Measurements from ENCODE around the gene PDE8A. TPM values are rescaled to one million over a fixed set of nuclear protein-coding genes. Genes with fewer than 3 reads are reported as not detected.
"Not testable (repeated sequence)": the region's sequence is repeated elsewhere in the genome, so short reads cannot be mapped to it uniquely, and the experiment has no call there.

The PDE8A gene
- polyA plus RNA-seq, 4 donors, result 37.4 to 49.2 (median 42.2) TPM

- no peak for DNase-seq (ENCODE audit: low read depth in 4 of 4, low spot score in 3 of 4)
Measured at GRCh38 chr15:84987949-84988624, 6.4 kb downstream of the PDE8A start.

GRCh38 chr15:84988909-84989644, 7.4 kb downstream of the PDE8A start:
- DNase-seq (ENCODE audit: low read depth in 4 of 4, low spot score in 3 of 4), result no peak

- no peak for DNase-seq (ENCODE audit: low read depth in 4 of 4, low spot score in 3 of 4)
Measured at GRCh38 chr15:84990507-84990906, 8.9 kb downstream of the PDE8A start.

- no peak for DNase-seq (ENCODE audit: low read depth in 4 of 4, low spot score in 3 of 4)
Measured at GRCh38 chr15:84991014-84991712, 9.5 kb downstream of the PDE8A start.

GRCh38 chr15:84992157-84992944, 10.7 kb downstream of the PDE8A start:
- DNase-seq (ENCODE audit: low read depth in 4 of 4, low spot score in 3 of 4), result no peak

GRCh38 chr15:84996055-84996454, 14.4 kb downstream of the PDE8A start:
- no peak for DNase-seq (ENCODE audit: low read depth in 4 of 4, low spot score in 3 of 4)

- not testable (repeated sequence) for DNase-seq (ENCODE audit: low read depth in 4 of 4, low spot score in 3 of 4)
Measured at GRCh38 chr15:84996714-84997113, 15.1 kb downstream of the PDE8A start.

GRCh38 chr15:84997214-84997613, 15.6 kb downstream of the PDE8A start:
- DNase-seq (ENCODE audit: low read depth in 4 of 4, low spot score in 3 of 4), result not testable (repeated sequence)

- no peak for DNase-seq (ENCODE audit: low read depth in 4 of 4, low spot score in 3 of 4)
Measured at GRCh38 chr15:85000189-85000864, 18.7 kb downstream of the PDE8A start.

- DNase-seq (ENCODE audit: low read depth in 4 of 4, low spot score in 3 of 4), result no peak
Measured at GRCh38 chr15:85000937-85001336, 19.3 kb downstream of the PDE8A start.

- no peak for DNase-seq (ENCODE audit: low read depth in 4 of 4, low spot score in 3 of 4)
Measured at GRCh38 chr15:85002517-85002916, 20.9 kb downstream of the PDE8A start.

GRCh38 chr15:85003593-85004312, 22.1 kb downstream of the PDE8A start:
- no peak for DNase-seq (ENCODE audit: low read depth in 4 of 4, low spot score in 3 of 4)

GRCh38 chr15:85004550-85004949, 22.9 kb downstream of the PDE8A start:
- DNase-seq (ENCODE audit: low read depth in 4 of 4, low spot score in 3 of 4), result no peak

GRCh38 chr15:85005319-85005718, 23.7 kb downstream of the PDE8A start:
- no peak for DNase-seq (ENCODE audit: low read depth in 4 of 4, low spot score in 3 of 4)

- no peak for DNase-seq (ENCODE audit: low read depth in 4 of 4, low spot score in 3 of 4)
Measured at GRCh38 chr15:85005746-85006145, 24.1 kb downstream of the PDE8A start.

GRCh38 chr15:85006201-85006600, 24.5 kb downstream of the PDE8A start:
- DNase-seq (ENCODE audit: low read depth in 4 of 4, low spot score in 3 of 4), result no peak

GRCh38 chr15:85006655-85007054, 25.0 kb downstream of the PDE8A start:
- DNase-seq (ENCODE audit: low read depth in 4 of 4, low spot score in 3 of 4), result no peak

GRCh38 chr15:85007137-85007536, 25.5 kb downstream of the PDE8A start:
- no peak for DNase-seq (ENCODE audit: low read depth in 4 of 4, low spot score in 3 of 4)

GRCh38 chr15:85007741-85008397, 26.2 kb downstream of the PDE8A start:
- no peak for DNase-seq (ENCODE audit: low read depth in 4 of 4, low spot score in 3 of 4)

Measured in right renal pelvis (tissue), 4 donors.